NCI-H2029 treated with DMSO at 0.1 percent for 48 hours (cell line): ENCODE data around the gene PAQR8.
A peak's percentile ranks its signal among the peaks of the same experiment; 100 is the strongest.

Experiments
- DNase-seq: peaks from one replicate; lab custom pipeline; 2025; lab: John Stamatoyannopoulos, UW

The PAQR8 gene

DNA sequence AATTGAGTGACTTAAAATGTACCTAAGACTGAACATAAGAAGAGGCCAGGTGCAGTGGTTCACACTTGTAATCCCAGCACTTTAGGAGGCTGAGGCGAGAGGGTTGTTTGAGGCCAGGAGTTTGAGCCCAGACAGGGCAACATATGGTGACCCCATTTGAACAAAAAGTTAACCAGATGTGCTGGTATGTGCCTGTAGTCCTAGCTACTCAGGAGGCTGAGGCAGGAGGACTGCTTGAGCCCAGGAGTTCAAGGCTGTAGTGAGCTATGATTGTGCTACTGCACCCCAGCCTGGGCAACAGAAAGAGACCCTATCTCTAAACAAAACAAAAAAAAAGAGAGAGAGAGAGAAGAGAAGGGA lies 10.1 kb upstream of the PAQR8 start:
- no peak for DNase-seq

- peak; percentile 32 for DNase-seq
Observed at GRCh38 chr6:52352239-52353018, 9.5 kb upstream of the PAQR8 start.

GRCh38 chr6:52356017-52356416 lies 5.9 kb upstream of the PAQR8 start:
- no peak for DNase-seq

DNA sequence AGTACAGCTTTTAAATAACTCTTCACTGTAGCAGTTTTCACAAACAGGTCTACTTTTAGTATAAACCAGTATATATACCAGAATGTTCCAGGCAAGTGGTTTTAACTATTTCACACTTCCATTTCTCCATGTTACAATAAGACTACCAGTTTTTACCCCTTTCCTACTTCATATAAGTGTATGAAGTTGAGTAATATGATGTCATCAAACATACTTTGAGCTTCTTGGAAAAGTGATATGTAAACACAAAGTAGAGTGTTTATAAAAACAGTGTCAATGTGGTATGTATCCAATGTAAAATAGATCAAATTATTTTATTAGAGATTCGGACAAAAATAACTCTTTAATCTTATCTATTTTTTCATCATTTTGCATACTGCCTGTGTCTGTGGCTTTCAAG lies 2.5 kb upstream of the PAQR8 start:
- DNase-seq: no peak

GRCh38 chr6:52360028-52360427 lies 1.9 kb upstream of the PAQR8 start:
- DNase-seq: no peak

DNA sequence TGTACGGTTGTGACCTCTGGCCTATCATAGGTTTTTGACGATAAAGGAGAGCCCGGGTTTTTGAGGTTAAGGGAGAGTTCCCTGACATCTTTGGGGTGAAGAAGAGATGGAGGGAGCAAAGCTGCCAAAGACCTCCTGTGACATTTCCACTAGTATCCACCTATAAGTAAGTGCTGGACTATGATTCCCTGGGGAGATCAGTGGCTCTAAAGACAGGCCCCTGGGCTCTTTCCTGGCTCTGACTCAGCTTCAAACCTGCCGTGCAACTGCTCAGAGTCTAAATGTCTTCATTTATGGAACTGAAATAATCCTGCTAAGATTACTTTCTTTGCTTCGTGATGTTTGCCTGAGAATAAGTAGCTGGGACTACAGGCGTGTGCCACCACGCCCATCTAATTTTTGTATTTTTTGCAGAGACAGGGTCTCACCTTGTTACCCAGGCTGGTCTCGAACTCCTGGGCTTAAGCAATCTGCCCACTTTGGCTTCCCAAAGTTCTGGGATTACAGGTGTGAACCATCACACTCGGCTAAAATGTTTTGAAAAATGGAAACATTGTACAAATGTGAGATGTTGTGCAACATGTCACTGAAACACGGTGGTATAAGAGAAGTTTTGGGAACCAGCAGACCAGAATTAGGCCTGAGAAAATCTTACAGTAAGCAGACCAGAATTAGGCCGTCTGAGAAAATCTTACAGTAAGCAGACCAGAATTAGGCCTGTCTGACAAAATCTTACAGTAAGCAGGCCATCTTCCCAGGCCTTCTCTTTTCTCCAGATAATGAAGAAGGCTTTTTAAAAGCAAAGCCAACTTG lies 1.1 kb upstream of the PAQR8 start:
- DNase-seq: no peak

DNA sequence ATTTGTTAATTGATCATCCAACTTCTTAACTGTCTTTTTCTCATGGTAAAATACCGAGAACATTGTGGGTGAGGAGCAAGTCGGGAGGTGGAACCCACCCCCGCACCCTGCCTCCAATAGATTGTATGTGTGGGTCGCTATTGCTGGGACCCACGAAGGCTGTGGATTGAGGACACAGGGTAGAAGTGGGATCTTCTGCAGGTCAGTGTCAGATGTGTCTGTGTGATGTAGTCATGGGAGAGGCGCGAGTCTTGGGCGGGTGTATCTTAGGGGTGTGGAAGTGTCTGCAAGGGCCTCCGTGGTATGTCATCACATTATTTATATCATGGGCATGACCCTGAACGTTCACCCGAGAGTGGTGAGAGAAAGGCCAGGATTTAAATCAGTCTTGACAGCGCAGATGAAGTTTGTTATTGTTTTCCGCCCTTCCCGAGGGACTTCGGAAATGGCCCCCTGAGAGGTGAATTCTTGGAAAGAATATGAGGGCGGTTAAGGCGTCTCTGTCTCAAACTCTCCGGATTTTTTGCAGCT lies 472 bp upstream of the PAQR8 start:
- DNase-seq: no peak

GRCh38 chr6:52362443-52363227 lies 684 bp downstream of the PAQR8 start:
- DNase-seq: no peak

DNA sequence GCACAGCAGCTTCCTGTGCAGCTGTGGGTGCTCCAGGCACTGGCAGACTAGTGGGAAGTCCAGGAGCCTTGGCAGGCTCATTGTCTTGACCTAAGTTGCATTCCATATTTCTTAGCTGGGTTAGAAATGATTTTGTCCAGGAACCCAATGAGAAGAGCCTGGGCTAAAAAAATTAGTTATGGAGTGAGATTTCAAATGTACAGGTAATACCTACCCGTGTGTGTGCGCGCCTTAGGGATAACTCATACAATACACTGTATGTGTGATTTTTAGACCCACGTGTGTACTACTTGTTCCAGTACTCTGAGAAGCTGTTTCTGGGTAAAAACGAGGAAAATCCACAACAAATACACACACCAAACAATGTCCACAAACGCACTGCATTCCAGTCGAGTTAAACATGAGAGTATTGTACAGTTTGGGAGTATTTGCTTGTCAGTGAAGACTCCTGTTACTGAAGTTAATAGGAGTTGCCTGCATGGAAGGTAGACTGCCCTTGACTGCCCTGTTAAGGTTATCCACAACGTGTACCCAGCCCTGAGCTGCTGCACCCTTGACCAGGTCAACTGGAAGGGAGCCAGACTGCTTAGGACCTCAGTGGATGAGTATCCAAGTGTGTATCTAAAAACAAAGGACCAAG lies 1.4 kb downstream of the PAQR8 start:
- DNase-seq: no peak

GRCh38 chr6:52364480-52365166 lies 2.7 kb downstream of the PAQR8 start:
- no peak for DNase-seq

DNA sequence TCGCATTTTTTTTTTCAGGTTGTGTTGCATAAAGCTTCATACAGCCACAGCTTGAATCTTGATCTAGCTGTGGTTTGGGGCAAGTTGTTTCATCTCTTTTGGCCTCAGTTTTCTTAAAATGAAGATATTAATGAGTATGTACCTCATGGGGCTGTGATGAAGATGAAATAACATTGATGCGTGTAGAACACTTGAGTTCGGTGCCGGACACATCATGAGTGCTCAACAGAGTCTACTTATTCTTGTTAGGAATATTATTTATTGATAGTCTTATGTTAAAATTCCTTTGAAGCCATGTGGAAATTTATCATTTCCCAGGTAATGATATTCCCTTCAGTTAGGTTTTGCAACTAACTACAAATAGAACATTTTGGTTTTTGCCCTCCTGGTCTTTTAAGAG lies 3.4 kb downstream of the PAQR8 start:
- no peak for DNase-seq

- DNase-seq: no peak
Observed at GRCh38 chr6:52365866-52366540, 4.1 kb downstream of the PAQR8 start.

DNA sequence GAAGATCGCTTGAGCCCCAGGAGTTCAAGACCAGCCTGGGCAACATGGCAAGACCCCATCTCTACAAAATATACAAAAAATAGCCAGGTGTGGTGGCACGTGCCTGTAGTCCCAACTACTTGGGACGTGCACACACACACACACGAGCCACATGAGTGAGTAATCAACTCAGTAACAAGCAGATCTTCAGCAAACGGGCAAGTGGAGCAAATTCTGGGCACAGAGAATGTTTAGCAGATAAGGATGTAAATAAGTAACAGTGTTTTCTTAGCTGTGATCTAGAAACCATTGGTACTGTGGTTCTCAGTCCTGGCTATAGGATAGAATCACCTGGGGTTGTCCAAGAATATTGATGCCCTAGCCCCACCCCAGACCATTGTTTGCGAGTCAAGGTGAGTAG lies 6.1 kb downstream of the PAQR8 start:
- DNase-seq: no peak

- DNase-seq: no peak
Observed at GRCh38 chr6:52369234-52369633, 7.3 kb downstream of the PAQR8 start.

GRCh38 chr6:52371656-52372191 lies 9.8 kb downstream of the PAQR8 start:
- DNase-seq: no peak

DNA sequence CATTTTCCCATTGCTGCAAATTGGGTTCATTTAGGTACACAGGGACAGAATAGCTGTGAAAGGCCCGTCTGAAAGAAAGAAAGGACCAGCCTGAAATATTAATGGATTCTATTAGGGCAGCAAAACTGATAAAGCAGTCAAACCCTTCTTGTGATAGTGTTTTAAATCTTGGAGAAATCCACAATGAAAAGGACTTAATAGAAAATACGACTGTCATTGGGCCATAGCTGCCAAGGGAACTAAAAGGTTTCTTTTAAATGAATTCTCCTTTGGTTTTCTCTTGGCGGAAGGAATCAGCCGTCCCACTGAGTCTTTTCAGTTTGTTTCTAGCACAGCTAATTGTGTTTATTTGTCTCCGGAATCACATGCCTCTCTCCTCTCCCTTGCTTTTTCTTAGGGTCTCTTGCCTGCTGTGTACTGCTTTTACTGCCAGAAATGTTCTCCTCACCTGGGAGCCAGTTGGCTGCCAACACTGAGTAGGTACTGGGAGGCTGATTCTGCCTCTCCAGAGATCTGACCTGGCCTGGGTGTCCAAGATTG lies 11.3 kb downstream of the PAQR8 start:
- DNase-seq: no peak

- no peak for DNase-seq
Observed at GRCh38 chr6:52374247-52374646, 12.3 kb downstream of the PAQR8 start.

DNA sequence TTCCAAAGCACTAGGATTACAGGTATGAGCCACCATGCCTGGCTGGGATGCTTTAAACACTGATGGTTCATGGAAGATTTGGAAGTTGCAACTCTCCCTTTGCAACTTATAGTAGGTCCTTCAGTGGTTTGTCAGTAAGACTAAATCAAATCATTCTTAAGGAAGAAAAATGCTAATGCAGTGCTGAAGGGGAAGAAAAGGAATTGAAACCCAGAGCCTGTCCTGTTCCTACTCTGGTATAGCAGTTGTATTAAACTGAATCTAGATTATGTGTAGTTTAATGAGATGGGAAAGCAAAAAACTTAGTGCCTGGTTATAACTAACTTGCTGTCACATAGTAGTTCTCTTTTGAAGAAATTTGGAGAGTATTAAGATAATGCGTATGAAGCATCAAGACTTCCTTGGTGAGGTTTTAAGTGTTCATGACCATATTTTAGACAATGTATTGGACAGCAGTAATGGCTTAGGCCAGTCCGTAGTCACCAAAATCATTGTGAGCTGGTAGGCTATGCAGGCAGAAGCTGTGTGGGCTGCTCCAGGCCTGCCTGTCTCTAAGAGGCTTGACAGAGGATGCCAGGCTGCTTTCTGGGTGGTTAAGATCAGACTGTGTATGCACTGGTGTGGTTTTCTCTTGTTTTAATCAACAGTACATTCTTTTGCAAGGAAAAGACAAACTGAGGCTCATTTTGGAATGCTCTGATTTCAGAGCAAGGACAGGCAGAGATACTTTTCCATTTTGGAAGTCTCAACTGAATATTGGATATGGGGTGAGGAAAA lies 14.0 kb downstream of the PAQR8 start:
- no peak for DNase-seq

DNA sequence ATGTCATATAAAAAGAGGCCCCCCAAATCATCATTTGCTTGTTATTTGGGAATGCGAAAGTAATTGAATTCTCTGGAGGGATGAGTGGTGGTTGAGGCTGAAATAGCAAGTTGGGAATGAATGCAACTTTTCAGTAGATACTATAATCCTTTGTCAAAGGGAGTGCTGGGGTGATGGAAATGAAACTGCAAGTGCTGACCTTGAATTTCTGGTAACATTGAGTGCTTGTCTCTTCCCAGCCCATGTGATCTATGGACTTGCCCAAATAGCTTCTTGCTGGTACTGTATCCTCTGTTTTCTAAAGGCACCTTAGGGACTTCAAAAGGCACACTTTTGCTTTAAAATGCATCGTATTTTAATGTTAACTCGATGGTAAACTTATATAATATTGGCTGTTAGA lies 14.8 kb downstream of the PAQR8 start:
- DNase-seq: no peak
